NK-92 (cell line): ENCODE data around the gene SPACA9.

ENCODE experiments used
- DNase-seq: peaks from one replicate; lab custom pipeline; 2025; ENCODE audit not compliant: unreplicated experiment; lab: John Stamatoyannopoulos, UW

Gene SPACA9

GRCh38 chr9:132878695-132879456 lies at the start of gene SPACA9:
SPACA9 (plus strand) TSS chr9:132878898; CDS start chr9:132883948, 5,050 bp downstream.
- no peak for DNase-seq

GRCh38 chr9:132832171-132832881 lies 46.4 kb upstream of the SPACA9 start:
- DNase-seq, result no peak

GRCh38 chr9:132833550-132834121 lies 45.1 kb upstream of the SPACA9 start:
- no peak for DNase-seq

GRCh38 chr9:132834343-132834742 lies 44.4 kb upstream of the SPACA9 start:
- no peak for DNase-seq

- no peak for DNase-seq
Observed at GRCh38 chr9:132837501-132838286, 41.0 kb upstream of the SPACA9 start.

DNA sequence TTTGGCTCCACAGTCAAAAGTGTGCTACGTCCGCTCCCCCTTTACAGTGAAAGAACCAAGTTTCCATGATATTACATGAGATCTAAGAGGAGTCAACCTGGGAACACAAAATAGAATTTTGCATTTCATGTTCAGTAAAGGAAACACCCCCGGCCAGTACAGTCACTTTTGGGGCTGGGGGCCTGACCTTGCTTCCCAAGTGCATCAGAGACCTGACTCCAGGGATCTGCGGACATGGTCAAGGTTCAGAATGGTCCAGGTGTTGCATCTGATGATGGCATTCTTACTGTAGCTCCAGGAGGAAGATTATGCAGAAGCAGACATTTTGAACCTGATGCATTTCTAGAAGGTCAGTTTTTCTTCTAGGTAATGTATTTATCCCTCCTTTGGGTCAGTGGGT lies 40.4 kb upstream of the SPACA9 start:
- DNase-seq, result no peak

GRCh38 chr9:132840980-132841379 lies 37.7 kb upstream of the SPACA9 start:
- DNase-seq, result no peak

DNA sequence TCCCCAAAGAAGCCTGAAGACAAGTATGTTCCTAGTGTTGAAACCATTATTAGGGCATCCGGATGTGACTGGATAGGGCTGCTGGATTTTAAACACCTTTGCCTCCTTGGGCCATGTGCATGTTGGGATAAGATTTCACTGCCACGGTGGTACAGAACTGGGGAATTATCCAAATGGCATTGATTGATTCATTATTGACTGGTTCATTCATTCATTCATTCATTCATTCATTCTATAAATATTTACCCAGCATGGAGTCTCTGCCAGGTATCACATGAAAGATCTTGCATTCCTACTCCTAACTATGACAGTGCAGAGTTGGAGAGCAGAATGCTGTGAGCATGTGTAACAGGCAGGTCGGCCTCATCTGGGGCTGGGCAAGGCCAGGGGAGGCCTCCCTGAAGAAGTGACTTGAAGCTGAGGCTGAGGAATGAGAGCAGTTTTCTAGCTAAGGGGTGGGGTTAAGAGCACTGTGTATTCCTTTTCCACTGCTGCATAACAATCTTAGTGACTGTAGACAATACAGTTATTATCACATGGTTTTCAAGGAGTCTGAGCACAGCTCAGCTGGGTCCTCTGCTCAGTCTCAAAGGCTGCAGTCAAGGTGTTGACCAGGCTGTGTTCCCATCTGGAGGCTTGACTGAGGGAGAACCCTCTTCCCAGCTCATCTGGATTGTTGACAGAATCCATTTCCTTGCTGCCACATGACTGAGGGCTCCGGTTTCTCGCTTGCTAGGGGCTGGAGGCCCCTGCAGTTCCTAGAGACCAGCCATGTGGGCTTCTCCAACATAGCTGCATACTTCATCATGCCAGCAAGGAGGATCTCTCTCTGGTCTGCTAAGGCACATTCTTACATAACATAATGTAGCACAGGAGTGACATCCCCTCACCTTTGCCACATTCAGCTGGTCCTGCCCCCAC lies 36.3 kb upstream of the SPACA9 start:
- no peak for DNase-seq

DNA sequence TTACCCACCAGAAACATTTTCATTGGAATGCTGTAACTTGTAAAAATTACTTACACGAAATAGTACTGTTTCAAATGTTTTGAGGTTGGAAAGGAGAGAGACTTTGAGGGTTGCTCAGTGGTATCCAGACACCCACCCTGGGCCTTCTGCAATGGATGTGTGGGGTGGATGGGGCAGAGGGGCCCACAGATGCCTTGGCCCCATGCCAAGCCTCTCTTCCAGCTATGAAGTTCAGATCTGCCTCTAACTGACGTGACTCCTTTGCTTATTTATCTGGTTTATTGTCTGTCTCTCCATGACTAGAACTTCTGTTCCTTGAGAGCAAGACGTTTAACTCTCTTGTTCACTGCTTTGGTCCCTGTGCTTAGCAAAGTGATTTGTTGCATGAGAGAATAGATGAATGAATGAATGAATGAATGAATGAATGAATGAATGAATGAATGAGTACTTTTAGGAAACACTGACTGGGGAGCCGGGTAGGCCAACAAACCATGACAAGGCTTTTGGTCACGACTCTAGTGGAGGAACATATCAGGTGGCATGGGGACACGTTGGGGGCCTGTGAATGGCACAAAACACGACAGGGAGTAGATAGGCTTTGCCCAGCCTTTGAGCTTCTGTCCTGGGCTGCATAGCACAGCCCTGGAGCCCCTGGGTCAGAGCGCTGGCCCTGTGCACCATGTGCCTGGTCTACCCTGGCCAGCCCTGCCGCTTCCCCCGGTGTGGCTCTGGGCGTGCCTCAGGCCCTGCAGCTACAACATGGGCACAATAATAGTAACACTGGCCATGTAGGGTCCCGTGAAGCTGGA lies 32.4 kb upstream of the SPACA9 start:
- DNase-seq, result no peak

DNA sequence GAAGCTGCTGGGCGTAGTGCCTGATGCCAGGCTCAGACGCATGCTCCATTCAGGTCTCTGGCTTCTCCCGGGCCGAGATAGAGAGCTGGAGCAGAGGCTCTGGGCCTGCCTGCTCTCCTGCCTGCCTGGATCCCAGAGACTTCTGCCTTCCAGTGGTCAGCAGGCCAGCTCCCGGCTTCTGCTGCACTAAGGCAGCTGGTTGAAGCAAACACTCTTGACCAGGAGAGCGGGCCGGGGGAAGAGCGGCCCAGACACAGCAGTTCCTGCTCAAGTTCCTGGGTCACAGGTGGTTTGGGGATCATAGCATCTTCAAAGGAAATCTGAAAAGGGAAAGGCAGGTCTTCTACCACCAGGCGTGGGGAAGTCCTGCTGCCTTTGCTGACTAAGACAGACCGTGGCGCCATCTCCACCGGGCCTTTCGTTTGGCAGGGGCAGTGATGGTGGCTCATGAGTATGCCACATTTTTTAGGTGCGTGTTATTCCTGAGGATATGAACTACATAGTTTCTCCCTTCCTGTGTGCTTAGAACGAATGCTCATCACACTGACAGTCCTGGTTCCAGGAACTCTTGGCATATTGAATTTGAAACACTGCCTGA lies 31.7 kb upstream of the SPACA9 start:
- DNase-seq, result no peak

DNA sequence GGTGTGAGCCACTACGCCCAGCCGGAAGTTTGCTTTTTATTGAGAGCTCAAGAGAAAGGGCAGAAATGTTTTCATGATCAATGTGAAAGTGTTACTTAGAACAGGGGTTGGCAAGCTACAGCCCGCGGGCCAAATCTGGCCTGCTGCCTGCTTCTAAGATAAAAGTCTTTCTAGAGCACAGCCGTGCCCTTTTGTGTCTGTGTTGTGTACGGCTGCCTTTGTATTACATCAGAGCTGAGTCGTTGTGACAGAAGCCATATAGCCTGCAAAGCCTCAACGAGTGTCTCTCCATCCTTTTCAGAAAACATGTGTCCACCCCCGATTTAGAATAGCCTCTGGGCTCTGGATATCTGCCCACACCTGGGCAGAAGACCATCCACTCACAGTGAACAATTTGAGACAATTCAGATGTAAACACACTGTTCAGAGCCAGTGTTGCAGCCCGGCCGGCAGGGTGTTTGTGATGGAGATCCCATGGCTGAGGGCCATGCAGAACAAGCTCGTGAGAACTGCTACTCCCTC lies 29.5 kb upstream of the SPACA9 start:
- no peak for DNase-seq

DNA sequence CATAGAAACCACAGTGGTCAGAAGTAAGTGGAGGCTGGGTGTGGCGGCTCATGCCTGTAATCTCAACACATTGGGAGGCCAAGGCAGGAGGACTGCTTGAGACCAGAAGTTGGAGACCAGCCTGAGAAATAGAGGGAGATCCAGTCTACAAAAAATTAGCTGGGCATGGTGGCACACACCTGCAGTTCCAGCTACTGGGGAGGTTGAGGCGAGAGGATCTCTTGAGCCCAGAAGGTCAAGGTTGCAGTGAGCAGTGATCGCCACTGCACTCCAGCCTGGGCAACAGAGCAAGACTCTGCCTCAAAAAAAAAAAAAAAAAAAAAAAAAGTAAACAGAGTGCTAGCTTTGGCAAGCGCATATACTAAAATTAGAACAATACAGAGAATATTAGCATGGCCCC lies 25.2 kb upstream of the SPACA9 start:
- DNase-seq, result no peak

DNA sequence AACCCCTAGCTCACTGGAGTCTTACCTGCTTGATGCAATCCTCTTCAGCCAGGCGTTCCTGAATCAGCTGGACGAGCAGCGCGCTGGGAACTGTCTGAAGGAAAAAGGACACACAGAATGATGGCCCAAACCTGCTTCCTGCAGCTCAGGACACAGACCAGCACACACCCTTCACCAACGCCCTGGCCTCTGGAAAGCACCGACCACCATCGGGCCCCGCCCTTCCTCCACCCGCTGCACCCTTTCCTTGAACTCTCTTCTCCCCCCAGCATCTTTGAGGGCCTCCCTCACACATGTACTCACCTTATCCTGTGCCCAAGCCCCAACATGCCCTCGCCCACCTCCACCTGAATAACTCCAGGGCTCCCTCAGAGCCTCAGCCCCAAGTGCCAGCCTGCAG lies 23.9 kb upstream of the SPACA9 start:
- no peak for DNase-seq

DNA sequence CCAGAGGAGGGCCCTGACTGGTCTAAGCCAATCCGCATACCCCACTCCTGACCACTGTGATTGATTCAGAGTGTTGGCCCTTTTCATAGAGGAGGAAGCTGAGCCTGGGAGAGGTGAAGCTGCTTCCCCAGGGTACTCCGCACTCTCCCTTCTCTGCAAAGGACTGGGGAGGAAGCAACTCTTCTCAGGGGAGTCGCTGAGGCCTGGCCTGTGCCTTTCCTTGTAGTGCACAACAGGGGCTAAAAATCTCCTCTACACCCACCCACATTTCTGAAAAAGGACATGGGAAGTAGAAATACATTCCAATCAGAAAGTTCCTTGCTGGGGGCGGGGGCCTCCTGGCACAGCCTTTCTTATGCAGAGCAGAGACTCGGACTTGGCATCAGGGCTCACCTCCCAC lies 22.8 kb upstream of the SPACA9 start:
- DNase-seq, result no peak

GRCh38 chr9:132857031-132857430 lies 21.7 kb upstream of the SPACA9 start:
- no peak for DNase-seq

DNA sequence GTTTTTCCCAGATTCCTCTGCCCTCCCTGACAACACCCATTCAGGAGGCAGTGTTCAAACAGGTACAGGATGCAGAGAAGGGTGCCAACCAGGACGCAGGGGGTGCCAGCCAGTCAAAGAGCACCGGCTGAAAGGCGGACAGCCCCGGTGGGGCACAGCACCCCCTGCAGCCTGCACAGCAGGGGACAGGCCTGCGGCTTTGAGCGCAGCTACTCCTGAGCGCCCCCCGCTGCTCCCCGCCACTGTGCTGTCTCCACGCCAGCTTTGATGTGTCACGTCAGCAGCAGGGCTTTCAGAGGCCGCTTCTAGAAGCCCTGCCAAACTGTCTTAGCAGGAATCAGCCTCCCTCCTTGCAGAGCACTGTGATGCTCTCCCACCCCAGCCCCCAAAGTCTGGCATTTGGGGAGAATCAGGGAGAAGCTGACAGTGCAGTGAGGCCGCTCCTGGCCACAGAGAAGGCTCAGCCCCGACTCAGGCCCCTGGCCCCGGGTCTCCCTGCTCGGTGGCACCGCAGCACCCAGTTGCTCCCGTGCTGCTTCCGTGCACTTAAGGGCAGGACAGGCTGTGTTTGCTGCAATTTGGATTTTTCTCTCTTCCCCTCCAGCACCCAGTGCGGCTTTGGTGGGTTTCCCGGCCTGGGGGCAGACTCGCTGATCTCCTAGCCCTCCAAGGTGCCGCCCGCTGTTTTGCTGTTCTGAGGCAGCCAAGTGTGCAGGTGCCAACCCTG lies 20.9 kb upstream of the SPACA9 start:
- DNase-seq, result no peak

DNA sequence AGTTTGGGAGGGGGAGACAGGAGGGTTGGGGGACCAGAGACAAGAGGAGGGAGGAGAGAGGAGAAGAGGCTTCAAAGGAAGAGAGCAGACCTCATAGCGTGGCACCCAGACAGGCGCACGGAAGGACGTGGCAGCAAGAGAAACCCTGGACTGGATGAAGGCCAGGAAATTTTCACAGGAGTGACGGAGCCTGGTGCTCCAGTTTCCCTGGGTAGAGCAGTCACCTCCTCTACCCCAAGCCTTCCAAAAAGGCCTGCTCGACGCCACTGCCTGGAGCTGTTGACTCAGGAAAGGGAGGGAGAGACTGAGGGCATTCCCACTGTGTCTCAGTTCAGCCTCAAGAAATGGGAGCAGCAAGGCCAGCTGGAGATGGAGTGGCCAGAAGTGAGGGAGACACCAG lies 19.9 kb upstream of the SPACA9 start:
- DNase-seq, result no peak

DNA sequence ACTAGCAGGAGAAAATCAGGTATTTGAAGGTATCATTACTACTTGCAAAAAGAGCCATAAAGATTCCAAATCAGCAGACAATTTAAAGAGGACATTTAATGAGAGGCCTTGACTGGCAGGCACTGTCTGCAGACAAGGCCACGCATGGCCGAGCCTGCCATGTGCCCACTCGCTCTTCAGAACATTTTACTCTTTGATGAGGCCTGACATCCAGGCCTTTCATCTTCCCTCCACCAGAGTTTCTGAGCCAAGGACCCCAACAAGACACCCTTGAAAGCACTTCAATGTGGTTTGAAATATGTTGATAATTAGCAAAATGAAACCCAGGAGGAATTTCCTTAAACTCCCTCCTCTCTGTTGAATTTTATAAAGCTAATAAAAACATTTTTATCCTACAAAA lies 17.0 kb upstream of the SPACA9 start:
- DNase-seq, result no peak
